Testis (tissue), 2 donors: Measurements from ENCODE around the gene ADSL.

Experiments used
- CTCF ChIP-seq, 3 experiments: fragments of 450-650 bp in 2 of 3; fragments of 200-600 bp in 1 of 3; sonication (generic) in 1 of 3; IDR thresholded peaks; one replicate each; pipeline ENCODE4 v1.5.1; 2016 to 2019; ENCODE audit warnings: antibody characterized with exemption in 3 of 3, mild to moderate bottlenecking in 2 of 3, moderate library complexity in 1 of 3
- POLR2A ChIP-seq: fragments of 450-650 bp; IDR thresholded peaks from one replicate; pipeline ENCODE4 v1.6.1; 2017; ENCODE audit warnings: antibody characterized with exemption, mild to moderate bottlenecking, moderate library complexity

GRCh38 chr22:40363059-40363458 is 16.8 kb downstream of the ADSL start:
- no peak for TF ChIP-seq CTCF (IDR thresholded peaks at IDR 0.05)
- no peak for TF ChIP-seq POLR2A
